ENCODE data around the gene CAMSAP2. TPM values are rescaled to one million over a fixed set of nuclear protein-coding genes. Genes with fewer than 3 reads are reported as not detected.

Gene CAMSAP2
- total and polyA plus RNA-seq, 3 donors from 2014 or later, result 16.0 to 34.7 (median 28.4) TPM

GRCh38 chr1:200838676-200839445, 100.2 kb downstream of the CAMSAP2 start:
- no peak for DNase-seq
- Histone ChIP-seq H3K4me1 (no peaks in the 10 kb centered on the region), H3K4me3 (no peak overlapping the region), H3K9me3 (no peaks in the 10 kb centered on the region), H3K36me3 (ENCODE audit: low read depth, missing control alignments) (no peaks in the 10 kb centered on the region), H3K27me3 (no peaks in the 10 kb centered on the region), H3K27ac (no peak overlapping the region)
- 86 to 89% methylated on average over 3 of the region's 3 CpGs for WGBS, 2 donors
- intact Hi-C loops (cut with DNase I; ENCODE audit: low total_unique reads), result no loop called here
- TF ChIP-seq POLR2A (IDR thresholded peaks at IDR 0.05) (no peak), CTCF (IDR thresholded peaks at IDR 0.05) (no peak)

DNA sequence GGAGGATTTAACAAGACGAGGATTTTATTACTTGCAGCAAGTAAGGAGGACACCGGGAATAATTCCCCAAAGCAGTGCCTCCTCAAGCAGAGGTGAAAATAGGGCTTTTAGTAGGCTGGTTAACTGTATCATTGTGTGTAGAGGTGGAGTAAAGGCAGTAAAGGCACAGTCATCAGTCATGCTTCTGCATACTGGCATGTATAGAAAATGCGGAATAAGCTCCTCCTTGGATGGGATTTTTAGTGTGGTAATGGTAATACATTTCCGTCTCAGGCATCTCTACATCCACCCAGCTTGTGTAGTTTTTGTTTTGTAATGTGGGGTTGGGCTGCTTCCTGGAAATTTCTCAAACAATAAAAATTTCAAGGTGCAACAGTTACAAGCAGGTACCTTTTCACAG, 106.7 kb downstream of the CAMSAP2 start:
- intact Hi-C loops (cut with DNase I; ENCODE audit: low total_unique reads), result no loop called here
- no peak overlapping the region for H3K27ac ChIP-seq
- no peaks in the 10 kb centered on the region for H3K4me1 ChIP-seq
- 92 to 96% methylated on average over 4 of the region's 4 CpGs for WGBS, 2 donors
- H3K4me3 ChIP-seq, result no peak overlapping the region
- no peak for DNase-seq
- H3K9me3 ChIP-seq, result no peaks in the 10 kb centered on the region
- H3K36me3 ChIP-seq (ENCODE audit: low read depth, missing control alignments), result no peaks in the 10 kb centered on the region
- no peak for TF ChIP-seq CTCF (IDR thresholded peaks at IDR 0.05)
- TF ChIP-seq POLR2A (IDR thresholded peaks at IDR 0.05), result no peak
- H3K27me3 ChIP-seq, result no peaks in the 10 kb centered on the region

DNA sequence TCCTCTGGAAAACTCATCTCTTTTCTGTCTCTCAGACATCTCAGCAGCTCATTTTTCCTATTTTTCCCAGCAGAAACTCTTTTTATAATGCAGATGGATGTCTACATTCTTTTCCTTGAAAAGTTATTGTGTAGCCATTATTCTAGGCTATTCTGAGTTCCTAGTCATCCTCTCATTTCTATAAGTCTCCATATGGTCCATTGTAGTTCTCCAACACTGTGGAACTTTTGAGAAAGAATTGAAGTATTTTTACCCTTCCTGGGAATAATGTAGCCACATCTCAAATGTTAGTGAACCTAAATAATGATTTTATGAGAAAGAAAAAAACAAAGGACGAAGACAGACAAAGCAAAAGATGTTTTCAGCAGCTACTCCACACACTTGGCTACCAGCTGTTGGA, 107.7 kb downstream of the CAMSAP2 start:
- TF ChIP-seq CTCF (IDR thresholded peaks at IDR 0.05) (no peak), POLR2A (IDR thresholded peaks at IDR 0.05) (no peak)
- Histone ChIP-seq H3K4me3 (no peak overlapping the region), H3K36me3 (ENCODE audit: low read depth, missing control alignments) (no peaks in the 10 kb centered on the region), H3K27me3 (no peaks in the 10 kb centered on the region), H3K9me3 (no peaks in the 10 kb centered on the region), H3K27ac (no peak overlapping the region), H3K4me1 (no peaks in the 10 kb centered on the region)
- 94 to 97% methylated on average over 1 of the region's 1 CpG for WGBS, 2 donors
- DNase-seq, result no peak
- intact Hi-C loops (cut with DNase I; ENCODE audit: low total_unique reads), result no loop called here

GRCh38 chr1:200849430-200849829, 110.7 kb downstream of the CAMSAP2 start:
- H3K4me1 ChIP-seq, result no peaks in the 10 kb centered on the region
- DNase-seq, result no peak
- WGBS, 2 donors, result 85 to 92% methylated on average over 6 of the region's 6 CpGs
- H3K27me3 ChIP-seq, result no peaks in the 10 kb centered on the region
- H3K9me3 ChIP-seq, result no peaks in the 10 kb centered on the region
- no peak overlapping the region for H3K4me3 ChIP-seq
- no peaks in the 10 kb centered on the region for H3K36me3 ChIP-seq (ENCODE audit: low read depth, missing control alignments)
- intact Hi-C loops (cut with DNase I; ENCODE audit: low total_unique reads), result no loop called here
- no peak for TF ChIP-seq CTCF (IDR thresholded peaks at IDR 0.05)
- no peak for TF ChIP-seq POLR2A (IDR thresholded peaks at IDR 0.05)
- H3K27ac ChIP-seq, result no peak overlapping the region

- no peak for TF ChIP-seq CTCF (IDR thresholded peaks at IDR 0.05)
- no peak for TF ChIP-seq POLR2A (IDR thresholded peaks at IDR 0.05)
- Histone ChIP-seq H3K27me3 (no peaks in the 10 kb centered on the region), H3K4me1 (no peaks in the 10 kb centered on the region), H3K36me3 (ENCODE audit: low read depth, missing control alignments) (no peaks in the 10 kb centered on the region), H3K9me3 (no peaks in the 10 kb centered on the region), H3K27ac (no peak overlapping the region), H3K4me3 (no peak overlapping the region)
- DNase-seq, result no peak
- intact Hi-C loops (cut with DNase I; ENCODE audit: low total_unique reads), result no loop called here
These were observed 111.9 kb downstream of the CAMSAP2 start for GRCh38 chr1:200850554-200850953.
